ENCODE measurements around the gene NUDT8. TPM values are rescaled to one million over a fixed set of nuclear protein-coding genes. Genes with fewer than 3 reads are reported as not detected.

Gene NUDT8
- total RNA-seq, 4 donors from 2014 or later, result 6.2 to 23.7 (median 9.6) TPM

- no peak for TF ChIP-seq CTCF (IDR thresholded peaks at IDR 0.05; ENCODE audit: low read depth)
Observed at GRCh38 chr11:67642173-67643120, 12.7 kb upstream of the NUDT8 start.

DNA sequence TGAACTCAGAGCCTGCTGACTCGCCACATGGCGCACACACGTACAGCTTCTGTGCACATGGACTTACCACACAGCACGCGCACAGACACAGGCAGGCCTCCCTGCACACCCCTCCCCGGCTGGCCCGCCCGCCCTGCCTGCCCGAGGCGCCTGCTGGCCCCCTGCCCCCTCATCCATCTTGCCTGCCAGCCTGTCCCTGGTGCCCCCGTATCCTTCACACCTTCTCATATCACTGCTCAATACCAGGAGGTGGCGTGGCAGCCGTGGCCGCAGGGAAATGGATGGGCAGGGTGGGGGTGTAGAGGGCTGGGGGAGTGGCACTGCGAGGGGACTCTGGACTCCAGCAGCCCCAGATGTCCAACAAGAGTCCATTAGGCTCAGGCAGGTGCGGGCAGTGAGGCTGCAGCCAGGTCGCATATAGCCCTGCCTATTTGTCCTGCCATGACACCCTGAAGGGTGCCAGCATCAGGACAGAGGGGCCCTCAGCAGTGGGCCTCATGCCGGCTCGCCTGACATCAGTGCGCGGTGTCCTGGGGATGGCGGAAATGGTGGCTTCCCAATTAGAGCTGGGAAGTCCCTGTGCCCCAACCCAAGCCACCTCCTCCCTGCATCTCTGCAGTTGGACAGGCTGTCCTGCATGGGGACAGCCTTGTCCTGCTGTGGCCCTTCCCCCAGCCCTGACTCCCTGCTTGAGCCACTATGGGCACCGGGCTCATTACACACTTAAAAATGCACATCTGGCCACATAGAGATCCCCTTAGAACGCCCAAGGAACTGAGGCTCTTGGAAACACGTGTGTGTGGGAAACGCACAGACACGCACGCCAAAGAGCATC, 11.8 kb upstream of the NUDT8 start:
- TF ChIP-seq CTCF (IDR thresholded peaks at IDR 0.05; ENCODE audit: low read depth), result no peak

DNA sequence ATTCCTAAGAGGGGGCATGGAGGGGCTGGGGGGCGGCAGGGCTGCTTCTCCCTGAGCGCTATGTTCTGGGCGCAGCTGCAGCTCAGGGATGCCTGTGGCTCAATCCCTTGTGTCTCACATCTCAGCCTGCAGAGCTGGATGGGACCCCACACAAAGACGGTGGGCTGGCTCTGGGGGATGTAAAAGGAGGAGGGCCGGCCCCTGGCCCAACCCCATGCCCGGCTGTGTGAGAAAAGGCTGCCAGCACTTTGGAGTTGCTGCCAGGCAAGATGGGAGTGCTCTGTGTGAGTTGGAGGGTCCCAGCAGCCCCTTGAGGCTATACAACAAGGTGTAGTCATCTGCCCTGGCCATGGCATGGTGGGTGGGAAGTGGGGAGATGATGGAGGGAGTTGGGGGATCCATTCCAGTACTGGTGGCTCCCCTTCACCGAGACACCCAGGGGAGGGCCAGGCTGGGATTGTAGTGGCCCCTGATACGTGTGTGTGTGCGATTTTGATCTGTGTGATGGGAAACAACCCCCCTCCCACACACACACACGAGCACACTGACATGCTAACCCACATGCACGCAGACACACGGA, 11.1 kb upstream of the NUDT8 start:
- TF ChIP-seq CTCF (IDR thresholded peaks at IDR 0.05; ENCODE audit: low read depth), result no peak

DNA sequence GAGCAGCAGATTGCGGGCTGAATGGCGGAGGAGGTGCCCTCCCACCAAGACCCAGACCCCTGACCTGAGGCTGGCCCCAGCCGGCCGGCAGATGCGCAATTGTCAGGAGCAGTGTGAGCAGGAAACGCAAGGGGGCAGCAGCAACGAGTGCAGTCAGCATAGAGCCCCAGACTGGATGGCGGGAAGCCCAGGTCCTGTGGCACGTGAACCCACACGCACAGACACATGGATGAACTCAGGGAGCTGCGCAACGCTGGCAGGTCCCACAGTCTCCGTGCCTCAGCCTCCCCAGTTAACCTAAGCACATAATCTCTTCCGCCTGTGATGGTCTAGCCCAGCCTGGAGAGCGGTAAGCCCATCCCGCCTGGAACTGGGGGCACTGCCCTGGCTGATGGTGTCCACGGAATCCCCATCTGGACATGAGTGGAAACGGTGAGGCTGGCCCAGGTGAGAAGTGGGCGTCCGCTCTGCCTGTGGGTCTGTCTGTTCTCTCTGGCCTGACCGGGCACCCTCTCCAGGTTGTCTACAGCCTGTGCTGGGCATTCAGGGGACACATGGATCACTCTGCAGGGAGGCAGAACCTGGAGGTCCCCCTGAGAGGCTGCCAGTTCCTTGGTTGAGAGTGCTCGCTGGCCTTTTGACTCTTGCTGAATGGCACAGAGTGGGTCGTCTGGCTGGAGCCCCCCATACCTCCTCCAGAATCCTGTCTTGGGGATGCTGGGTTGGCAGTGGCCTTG, 10.5 kb upstream of the NUDT8 start:
- no peak for TF ChIP-seq CTCF (IDR thresholded peaks at IDR 0.05; ENCODE audit: low read depth)

- TF ChIP-seq CTCF (IDR thresholded peaks at IDR 0.05; ENCODE audit: low read depth), result no peak
Observed at GRCh38 chr11:67639438-67639859, 9.7 kb upstream of the NUDT8 start, which contains the start of gene TBX10. TSS of gene TBX10 (minus strand) at chr11:67639763. CDS start at chr11:67639472, 291 bp downstream.

DNA sequence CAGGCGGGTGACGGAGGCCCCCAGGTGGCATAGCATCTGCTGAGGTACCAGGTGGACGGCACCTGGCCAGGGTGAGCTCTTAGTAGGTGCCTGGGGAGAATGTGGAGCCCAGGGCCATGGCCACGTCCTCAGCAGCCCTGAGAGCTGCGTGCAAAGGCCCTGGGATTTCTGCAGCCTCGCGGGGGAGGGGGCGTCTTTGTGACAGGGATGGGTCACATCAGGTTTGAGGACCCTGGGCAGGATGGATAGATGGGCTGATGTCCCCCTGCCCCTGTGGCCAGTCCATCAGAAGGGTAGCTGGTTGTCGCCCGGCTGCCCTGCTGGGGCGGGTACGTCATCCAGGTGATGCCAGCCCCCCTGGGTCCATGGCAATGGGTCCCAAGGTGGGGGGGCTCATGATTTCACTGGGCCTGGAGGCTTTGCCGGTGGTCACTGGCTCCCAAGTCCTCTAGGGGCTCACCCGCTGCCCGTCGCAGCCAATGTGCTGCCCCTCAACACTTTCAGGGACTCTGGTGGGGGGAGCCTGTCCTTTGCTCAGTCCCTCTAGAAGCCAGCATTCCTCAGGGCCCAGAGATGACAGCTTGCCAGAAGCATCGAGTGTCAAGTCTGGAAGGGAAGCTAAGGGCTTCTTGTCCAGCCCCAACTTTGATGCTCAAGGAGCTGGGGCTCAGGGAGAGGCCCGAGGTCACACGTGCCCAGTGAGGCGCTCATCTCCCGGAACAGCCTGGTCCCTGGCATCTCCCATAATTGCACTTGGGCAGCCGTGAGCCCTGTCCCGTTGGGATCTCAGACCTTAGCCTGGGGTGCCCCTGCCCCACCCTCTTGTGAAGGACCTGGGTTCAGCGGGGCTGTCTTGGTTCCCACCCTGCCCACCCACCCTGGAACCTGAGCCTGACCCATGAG, 9.0 kb upstream of the NUDT8 start:
- TF ChIP-seq CTCF (IDR thresholded peaks at IDR 0.05; ENCODE audit: low read depth), result no peak
